Epithelial cell of esophagus (primary cell): Measurements from ENCODE around the gene JUND.

Source experiments
- DNase-seq: peaks from one replicate; pipeline ENCODE4 v3.0.0; 2010; ENCODE audit warnings: low read depth
- H3K4me3 ChIP-seq: 2 replicates; pipeline ENCODE4 v1.5.1; 2011; ENCODE audit warnings: mild to moderate bottlenecking, low read length, control low read depth
- TF ChIP-seq, protein P1 (sequence below): IDR thresholded peaks from 2 replicates; pipeline ENCODE4 v1.5.1; 2011; ENCODE audit warnings: low read depth, mild to moderate bottlenecking, low read length, control low read depth, inconsistent platforms; ENCODE audit not compliant: insufficient read depth; ENCODE audit errors: missing control alignments

The JUND gene

DNA sequence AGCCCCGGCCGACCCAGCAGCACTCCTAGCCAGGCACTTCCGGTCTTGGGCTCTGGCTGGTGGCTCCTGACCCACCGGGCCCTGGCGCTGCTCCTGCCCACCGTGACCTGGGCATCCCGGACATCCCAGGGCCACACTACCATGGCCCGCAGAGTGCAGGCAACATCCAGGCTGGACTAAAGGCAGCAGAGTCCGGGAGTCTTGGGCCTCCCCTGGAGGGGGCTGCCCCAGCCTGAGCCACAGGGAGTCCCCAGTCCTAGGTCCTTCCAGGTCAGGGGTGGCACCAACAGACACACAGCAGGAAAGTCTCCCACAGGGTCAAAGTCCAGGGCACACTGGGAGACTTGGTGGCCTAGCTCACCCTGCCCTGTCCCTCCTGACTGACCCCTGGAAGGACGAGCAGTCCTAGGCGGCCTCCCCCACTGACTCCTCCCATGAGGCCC is 30.7 kb upstream of the JUND start:
- no peak overlapping the region for H3K4me3 ChIP-seq
- no peak for DNase-seq
- TF ChIP-seq, protein P1, sequence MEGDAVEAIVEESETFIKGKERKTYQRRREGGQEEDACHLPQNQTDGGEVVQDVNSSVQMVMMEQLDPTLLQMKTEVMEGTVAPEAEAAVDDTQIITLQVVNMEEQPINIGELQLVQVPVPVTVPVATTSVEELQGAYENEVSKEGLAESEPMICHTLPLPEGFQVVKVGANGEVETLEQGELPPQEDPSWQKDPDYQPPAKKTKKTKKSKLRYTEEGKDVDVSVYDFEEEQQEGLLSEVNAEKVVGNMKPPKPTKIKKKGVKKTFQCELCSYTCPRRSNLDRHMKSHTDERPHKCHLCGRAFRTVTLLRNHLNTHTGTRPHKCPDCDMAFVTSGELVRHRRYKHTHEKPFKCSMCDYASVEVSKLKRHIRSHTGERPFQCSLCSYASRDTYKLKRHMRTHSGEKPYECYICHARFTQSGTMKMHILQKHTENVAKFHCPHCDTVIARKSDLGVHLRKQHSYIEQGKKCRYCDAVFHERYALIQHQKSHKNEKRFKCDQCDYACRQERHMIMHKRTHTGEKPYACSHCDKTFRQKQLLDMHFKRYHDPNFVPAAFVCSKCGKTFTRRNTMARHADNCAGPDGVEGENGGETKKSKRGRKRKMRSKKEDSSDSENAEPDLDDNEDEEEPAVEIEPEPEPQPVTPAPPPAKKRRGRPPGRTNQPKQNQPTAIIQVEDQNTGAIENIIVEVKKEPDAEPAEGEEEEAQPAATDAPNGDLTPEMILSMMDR: no peak

DNA sequence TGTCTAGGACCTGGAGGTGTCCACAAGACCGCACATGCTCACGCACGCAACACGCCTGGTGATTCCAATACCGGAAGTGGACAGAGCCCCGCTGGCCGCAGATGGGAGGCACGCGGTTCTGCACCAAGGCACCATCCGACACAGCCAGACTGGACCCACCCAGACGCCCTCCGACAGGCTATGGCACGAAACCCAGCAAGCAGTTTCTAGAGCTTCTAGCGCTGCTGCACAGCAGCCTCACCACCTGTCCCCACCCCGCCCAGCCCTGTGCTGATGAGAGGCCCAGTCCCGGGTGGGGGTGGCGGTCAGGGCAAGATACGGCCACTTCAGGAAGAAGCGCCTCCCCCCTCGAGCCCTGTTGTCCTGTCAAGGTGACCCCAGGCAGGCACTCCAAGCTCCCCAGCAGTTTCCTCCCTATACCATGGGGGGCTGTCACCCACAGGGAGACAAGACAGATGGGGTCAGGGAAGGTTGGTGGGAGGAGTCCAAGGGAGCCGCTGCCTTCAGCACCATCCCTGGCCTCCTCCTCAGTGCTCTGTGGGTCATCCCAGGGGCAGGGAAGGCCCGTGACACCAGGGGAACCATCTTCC is 30.2 kb upstream of the JUND start:
- TF ChIP-seq, protein P1: no peak
- H3K4me3 ChIP-seq: no peak overlapping the region
- no peak for DNase-seq

DNA sequence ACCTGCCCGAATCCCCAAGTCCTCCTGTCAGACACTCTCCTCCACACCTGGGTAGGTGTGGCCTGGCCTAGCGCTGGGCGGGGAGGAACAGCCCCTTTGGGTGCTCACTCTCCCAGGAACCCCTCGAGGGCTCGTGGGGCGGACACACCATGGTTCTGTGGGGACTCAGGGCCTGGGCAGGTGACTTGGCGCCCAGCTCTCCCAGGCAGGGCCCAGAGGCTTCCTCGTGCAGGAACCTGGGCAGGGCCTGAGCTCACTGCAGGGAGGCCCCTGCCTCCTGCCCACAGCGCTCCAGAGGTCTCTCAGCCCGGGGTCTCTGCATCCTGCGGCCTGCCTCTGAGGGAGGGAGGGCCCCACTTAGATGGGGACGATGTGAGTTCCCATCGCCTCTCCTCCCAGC is 29.5 kb upstream of the JUND start:
- TF ChIP-seq, protein P1: no peak
- no peak for DNase-seq
- no peak overlapping the region for H3K4me3 ChIP-seq

DNA sequence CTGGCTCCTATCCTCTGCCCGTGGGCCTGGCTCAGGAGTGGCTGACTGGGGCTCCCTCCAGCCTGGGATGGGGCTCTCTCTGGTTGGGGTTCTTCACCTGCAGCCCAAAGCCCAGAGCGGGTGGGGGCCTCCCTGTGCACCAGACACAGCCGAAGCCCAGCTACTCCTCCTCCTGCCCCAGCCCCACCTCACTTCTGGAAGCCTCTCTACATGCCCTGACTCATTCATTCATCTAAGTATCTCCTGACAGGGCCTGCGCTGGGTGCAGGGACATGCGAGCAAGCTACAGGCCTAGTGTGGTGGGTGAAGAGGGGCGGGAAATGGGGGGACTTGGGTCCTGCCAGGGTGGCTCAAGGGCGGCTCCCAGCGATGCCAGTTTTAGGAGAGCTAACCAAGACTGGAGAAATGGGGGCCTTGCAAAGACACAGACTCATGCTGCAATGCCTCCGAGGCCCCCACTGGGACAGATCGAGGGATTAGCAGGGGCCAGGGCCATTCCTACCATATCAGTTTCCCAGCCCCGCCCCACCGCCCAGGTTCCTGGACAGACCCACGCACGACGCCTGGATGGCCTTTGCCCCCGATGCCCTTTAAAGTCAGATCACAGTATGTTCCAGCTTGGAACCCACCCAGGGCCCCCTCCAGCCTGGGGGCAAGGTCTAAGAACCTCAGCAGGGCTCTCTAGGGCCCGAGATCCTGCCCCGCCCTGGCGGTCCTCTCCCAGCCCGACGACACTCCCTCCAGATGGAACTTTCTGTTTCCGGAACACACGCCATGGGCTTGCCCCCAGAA is 28.9 kb upstream of the JUND start:
- no peak overlapping the region for H3K4me3 ChIP-seq
- TF ChIP-seq, protein P1: no peak
- peak; percentile 33 for DNase-seq

DNA sequence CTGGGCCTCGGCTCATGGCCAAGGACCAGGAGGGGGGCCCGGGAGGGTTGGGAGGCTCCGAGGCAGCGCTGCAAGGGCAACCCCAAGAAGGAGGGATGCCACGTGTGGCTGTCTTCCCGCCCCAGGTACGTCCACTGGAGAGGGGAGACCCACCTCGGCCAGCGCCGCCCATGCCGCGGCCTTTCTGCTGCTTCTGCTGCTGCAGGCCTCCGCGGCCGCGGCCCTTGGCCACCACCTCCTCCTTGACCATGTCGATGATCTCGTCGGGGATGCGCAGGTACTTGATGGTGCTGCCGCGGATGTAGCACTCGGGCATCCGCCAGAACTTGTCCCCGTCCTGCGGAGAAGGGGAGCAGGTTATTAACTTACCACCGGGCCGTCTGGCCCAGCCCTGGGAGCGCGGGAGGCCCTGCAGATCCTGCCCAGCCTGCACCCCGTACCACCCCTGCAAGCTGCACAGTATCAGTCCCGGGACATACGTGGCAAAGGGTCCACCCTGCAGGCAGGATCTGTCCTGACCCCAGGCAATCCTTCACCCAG is 28.2 kb upstream of the JUND start:
- no peak for DNase-seq
- TF ChIP-seq, protein P1: no peak
- H3K4me3 ChIP-seq: no peak overlapping the region

DNA sequence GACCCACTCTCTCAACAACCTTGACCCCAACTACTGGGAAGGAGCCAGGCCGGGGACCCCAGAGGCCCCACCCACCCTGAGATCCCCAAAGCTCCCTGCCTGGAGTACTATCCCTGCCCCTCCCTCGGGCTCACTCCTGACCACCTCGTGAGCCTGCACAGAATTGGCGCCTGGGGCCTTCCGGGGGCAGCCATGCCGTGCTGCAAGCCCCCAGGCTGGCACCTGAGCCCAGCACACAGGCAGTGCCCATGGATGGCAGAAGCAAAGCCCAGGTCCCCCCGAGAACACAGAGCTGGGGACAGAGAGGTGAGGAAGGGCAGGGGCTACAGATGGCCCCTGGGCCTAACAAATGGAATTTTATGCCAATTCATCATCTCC is 27.5 kb upstream of the JUND start:
- no peak for DNase-seq
- TF ChIP-seq, protein P1: no peak
- no peak overlapping the region for H3K4me3 ChIP-seq
